Pancreas (tissue), 10 donors: ENCODE results near the gene RALBP1. TPM values are rescaled to one million over a fixed set of nuclear protein-coding genes. Genes with fewer than 3 reads are reported as not detected.

Experiments
- ATAC-seq, 4 donors: fragments of 200-7000 bp; cut with Tn5 transposase; one replicate each; pipeline versions ENCODE4 v1.8.0 to v1.9.1; 2020; ENCODE audit warnings: mild to moderate bottlenecking in 4 of 4, moderate library complexity in 4 of 4
- DNase-seq, 6 donors: peaks; one replicate each; pipeline ENCODE4 v3.0.0-alpha.2; 2020
- FAIRE-seq: peaks from 2 replicates; lab custom pipeline; 2012; peaks lifted over from hg19 to GRCh38; lab: Jason Lieb, UNC
- H3K27ac ChIP-seq, 4 donors: fragments of 200-600 bp; sonication (generic); 1 replicate in 3 of 4; 2 replicates in 1 of 4; pipeline versions ENCODE4 v1.5.0 to v1.8.0; 2020
- H3K27me3 ChIP-seq, 4 donors: fragments of 200-600 bp; one replicate each; pipeline ENCODE4 v1.8.0; 2021
- H3K36me3 ChIP-seq, 3 donors: fragments of 200-600 bp; sonication (generic) in 1 of 3; one replicate each; pipeline versions ENCODE4 v1.5.0 to v1.8.0; 2020 to 2021
- H3K4me1 ChIP-seq, 3 donors: fragments of 200-600 bp; one replicate each; pipeline ENCODE4 v1.8.0; 2021
- H3K4me3 ChIP-seq, 4 donors: fragments of 200-600 bp; sonication (generic) in 2 of 4; one replicate each; pipeline versions ENCODE4 v1.5.0 to v1.8.0; 2020 to 2021
- H3K9me3 ChIP-seq, 4 donors: fragments of 200-600 bp; one replicate each; pipeline ENCODE4 v1.8.0; 2021
- WGBS, 2 donors: extraction: QIAGEN DNeasy Blood & Tissue Kit; methylation state at CpG; one replicate each; pipeline ENCODE4 v1.1.7; 2013; 5-methylcytosine and 5-hydroxymethylcytosine counted together
- intact Hi-C, 3 donors: fragments of 100-400 bp; cut with DNase I; formaldehyde crosslinking; loops; one replicate each; pipeline versions ENCODE4 v1.11.1 to v1.14.2; 2022
- polyA plus RNA-seq, 2 donors: library from polyadenylated mRNA; stranded (reverse); fragments of 200-250 nt; gene quantifications; one replicate each; pipeline ENCODE4 v1.2.3, GENCODE V29; 2013
- total RNA-seq, 6 donors: library from RNA; stranded (reverse); fragmentation: NEBNext Ultra II Directional in 4 of 6; extraction: Animal tissue kit (Norgen Biotek cat#: 25700) in 4 of 6; gene quantifications; one replicate each; pipeline versions ENCODE4 v1.2.1 to v1.2.4, GENCODE V29; 2021 to 2023
- TF ChIP-seq, protein P1 (sequence below), 4 donors: fragments of 200-600 bp; sonication (generic) in 3 of 4; IDR thresholded peaks; one replicate each; pipeline versions ENCODE4 v1.5.0 to v1.8.0; 2021; ENCODE audit warnings: antibody characterized with exemption in 4 of 4
- donor health status: healthy with polysubstance abuse.
- donor health status: DM: no; HTN: no; CAD: no; lungs with moderate emphysema.
- donor health status: DM: no; HTN: no; CAD: no.
- donor health status: control.
- donor health status: control.
- donor health status: Bipolar disorder and iron deficiency.
- donor health status: DM: yes; HTN: yes; CAD: no.
- donor health status: DM: no; HTN: no; CAD: no.
- donor health status: DM: no; HTN: no; CAD: no.
- donor health status: DM: yes; HTN: yes; CAD: no.

The RALBP1 gene
- total and polyA plus RNA-seq, 8 donors = 6.7 to 30.5 (median 12.9) TPM

DNA sequence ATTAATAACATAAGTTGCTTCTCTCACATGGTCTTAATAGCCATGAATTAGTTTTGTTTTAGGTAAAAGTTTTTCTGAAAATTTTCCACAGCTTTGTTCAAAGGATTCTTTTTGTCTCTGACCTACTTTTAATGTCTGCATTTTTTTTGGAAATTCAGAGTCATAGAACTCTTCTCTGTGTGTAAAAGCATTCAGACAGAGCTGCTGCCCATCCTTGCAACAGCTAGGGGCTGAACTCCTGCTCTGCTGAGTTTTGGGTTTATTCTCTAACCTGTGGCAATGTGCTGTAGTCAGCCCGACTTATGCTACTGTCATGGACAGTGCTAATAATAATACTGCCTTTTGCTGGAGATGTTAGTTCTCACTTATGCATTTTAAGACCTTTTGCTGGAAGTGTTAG lies 44.1 kb downstream of the RALBP1 start:
- Histone ChIP-seq H3K27me3 (no peaks in the 10 kb centered on the region), H3K4me3 (no peak overlapping the region), H3K4me1 (no peaks in the 10 kb centered on the region), H3K27ac (no peak overlapping the region), H3K36me3 (no peaks in the 10 kb centered on the region), H3K9me3 (no peaks in the 10 kb centered on the region)
- ATAC-seq (no peak), DNase-seq (no peak), FAIRE-seq (no peak)
- 83 to 85% methylated on average over 1 of the region's 1 CpG for WGBS, 2 donors
- intact Hi-C loops = no loop called here
- TF ChIP-seq, protein P1, sequence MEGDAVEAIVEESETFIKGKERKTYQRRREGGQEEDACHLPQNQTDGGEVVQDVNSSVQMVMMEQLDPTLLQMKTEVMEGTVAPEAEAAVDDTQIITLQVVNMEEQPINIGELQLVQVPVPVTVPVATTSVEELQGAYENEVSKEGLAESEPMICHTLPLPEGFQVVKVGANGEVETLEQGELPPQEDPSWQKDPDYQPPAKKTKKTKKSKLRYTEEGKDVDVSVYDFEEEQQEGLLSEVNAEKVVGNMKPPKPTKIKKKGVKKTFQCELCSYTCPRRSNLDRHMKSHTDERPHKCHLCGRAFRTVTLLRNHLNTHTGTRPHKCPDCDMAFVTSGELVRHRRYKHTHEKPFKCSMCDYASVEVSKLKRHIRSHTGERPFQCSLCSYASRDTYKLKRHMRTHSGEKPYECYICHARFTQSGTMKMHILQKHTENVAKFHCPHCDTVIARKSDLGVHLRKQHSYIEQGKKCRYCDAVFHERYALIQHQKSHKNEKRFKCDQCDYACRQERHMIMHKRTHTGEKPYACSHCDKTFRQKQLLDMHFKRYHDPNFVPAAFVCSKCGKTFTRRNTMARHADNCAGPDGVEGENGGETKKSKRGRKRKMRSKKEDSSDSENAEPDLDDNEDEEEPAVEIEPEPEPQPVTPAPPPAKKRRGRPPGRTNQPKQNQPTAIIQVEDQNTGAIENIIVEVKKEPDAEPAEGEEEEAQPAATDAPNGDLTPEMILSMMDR (IDR thresholded peaks at IDR 0.05) = no peak

DNA sequence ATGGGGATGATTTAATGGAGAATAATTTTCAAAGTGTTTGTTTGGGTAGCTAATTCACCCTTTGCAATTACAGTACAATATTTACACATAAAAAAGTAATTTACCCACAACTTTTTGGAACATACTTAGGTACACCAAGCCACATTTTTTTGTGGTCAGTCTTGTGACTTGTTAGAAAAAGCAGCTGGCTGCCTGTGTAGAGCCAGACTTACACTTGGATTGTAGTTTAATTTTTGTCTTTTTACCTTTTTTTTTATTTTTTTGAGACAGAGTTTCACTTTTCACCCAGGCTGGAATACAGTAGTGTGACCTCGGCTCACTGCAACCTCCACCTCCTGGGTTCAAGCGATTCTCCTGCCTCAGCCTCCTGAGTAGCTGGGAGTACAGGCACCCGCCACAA lies 45.4 kb downstream of the RALBP1 start:
- Histone ChIP-seq H3K9me3 (no peaks in the 10 kb centered on the region), H3K36me3 (peaks cover 0 to 2% (median 0%) of the 10 kb centered on the region in 3 donors), H3K4me1 (no peaks in the 10 kb centered on the region), H3K27me3 (no peaks in the 10 kb centered on the region), H3K27ac (no peak overlapping the region), H3K4me3 (no peak overlapping the region)
- no peak for ATAC-seq
- intact Hi-C loops = no loop called here
- no peak for FAIRE-seq
- DNase-seq = no peak
- TF ChIP-seq, protein P1 (IDR thresholded peaks at IDR 0.05) = no peak
- 84 to 91% methylated on average over 3 of the region's 3 CpGs for WGBS, 2 donors

DNA sequence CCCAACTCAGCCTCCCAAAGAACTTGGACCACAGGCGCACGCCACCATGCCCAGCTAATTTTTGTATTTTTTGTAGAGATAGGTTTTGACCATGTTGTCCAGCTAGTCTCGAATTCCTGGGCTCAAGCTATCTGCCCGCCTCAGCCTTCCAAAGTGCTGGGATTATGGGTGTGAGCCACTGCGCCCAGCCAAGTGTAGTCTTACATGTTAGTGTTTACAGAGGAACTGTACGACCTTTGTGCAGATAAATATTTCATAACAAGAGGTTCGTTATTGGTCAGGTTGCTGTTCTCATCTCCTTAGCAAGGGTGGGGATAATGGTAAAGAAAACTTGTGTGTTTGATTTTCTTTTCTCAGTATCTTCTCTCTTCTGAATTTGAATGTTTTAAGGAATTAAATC lies 46.5 kb downstream of the RALBP1 start:
- TF ChIP-seq, protein P1 (IDR thresholded peaks at IDR 0.05) = no peak
- Histone ChIP-seq H3K4me1 (no peaks in the 10 kb centered on the region), H3K27me3 (no peaks in the 10 kb centered on the region), H3K27ac (no peak overlapping the region), H3K36me3 (peaks cover 0 to 4% (median 0%) of the 10 kb centered on the region in 3 donors), H3K9me3 (no peaks in the 10 kb centered on the region), H3K4me3 (no peak overlapping the region)
- no peak for ATAC-seq
- no peak for FAIRE-seq
- intact Hi-C loops = no loop called here
- DNase-seq = no peak
- 87% methylated on average over 7 of the region's 7 CpGs for WGBS, 2 donors

DNA sequence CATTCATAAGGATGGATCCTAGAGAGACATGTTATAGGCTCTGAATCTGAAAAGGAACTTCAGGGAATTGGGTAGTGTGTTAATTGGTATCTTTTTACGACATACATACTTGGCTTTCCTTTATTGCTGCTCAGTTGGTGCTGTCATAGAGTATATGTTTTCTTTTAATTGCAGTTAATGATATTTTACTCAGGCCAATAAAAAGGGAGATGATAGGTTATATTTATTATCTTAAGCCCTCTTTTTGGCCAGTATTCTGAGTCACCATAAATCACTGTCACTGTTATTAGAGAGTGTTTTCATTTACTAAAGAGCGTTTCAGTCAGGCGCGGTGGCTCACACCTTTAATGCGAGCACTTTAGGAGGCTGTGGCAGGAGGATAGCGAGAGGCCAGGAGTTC lies 47.6 kb downstream of the RALBP1 start:
- Histone ChIP-seq H3K27ac (no peak overlapping the region), H3K4me1 (no peaks in the 10 kb centered on the region), H3K27me3 (no peaks in the 10 kb centered on the region), H3K36me3 (peaks cover 0 to 8% (median 0%) of the 10 kb centered on the region in 3 donors), H3K4me3 (no peak overlapping the region), H3K9me3 (no peaks in the 10 kb centered on the region)
- TF ChIP-seq, protein P1 (IDR thresholded peaks at IDR 0.05) = no peak
- intact Hi-C loops = no loop called here
- DNase-seq (no peak), FAIRE-seq (no peak), ATAC-seq (no peak)
- WGBS, 2 donors = 97 to 98% methylated on average over 6 of the region's 6 CpGs

DNA sequence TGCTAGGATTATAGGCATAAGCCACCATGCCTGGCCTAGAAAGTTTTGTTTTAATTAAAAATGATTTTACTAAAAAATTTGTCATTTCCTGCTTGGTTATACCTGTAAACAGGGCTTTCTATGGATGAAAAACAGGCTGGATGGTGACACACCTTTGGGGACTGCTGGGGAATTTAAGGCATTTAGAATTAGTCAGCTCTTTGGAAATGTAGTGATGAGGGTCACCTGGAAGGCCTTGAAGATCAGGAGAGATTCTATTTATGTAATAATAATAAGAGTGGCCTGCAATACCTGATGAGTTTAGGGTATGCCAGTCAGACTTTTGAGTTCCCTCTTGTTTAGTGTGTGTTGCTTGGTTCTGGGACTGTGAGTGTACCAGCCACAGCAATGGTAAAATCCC lies 51.1 kb downstream of the RALBP1 start:
- FAIRE-seq (no peak), DNase-seq (no peak), ATAC-seq (no peak)
- Histone ChIP-seq H3K27ac (no peak overlapping the region), H3K36me3 (peaks cover 0 to 8% (median 0%) of the 10 kb centered on the region in 3 donors), H3K27me3 (no peaks in the 10 kb centered on the region), H3K4me1 (no peaks in the 10 kb centered on the region), H3K9me3 (no peaks in the 10 kb centered on the region), H3K4me3 (no peak overlapping the region)
- intact Hi-C loops = no loop called here
- TF ChIP-seq, protein P1 (IDR thresholded peaks at IDR 0.05) = no peak
